ACC112 (cell line): ENCODE measurements around the gene OR6C2.
"Not testable (repeated sequence)": the region's sequence is repeated elsewhere in the genome, so short reads cannot be mapped to it uniquely, and the experiment has no call there.

Source experiments
- H2AFZ ChIP-seq: fragments of 200-600 bp; sonication (generic); one replicate; pipeline ENCODE4 v1.6.0; 2017; ENCODE audit warnings: antibody characterized with exemption, low read length; ENCODE audit not compliant: unreplicated experiment
- H3K27ac ChIP-seq: fragments of 200-600 bp; sonication (generic); 2 replicates; pipeline ENCODE4 v1.5.1; 2014; ENCODE audit warnings: low read depth, mild to moderate bottlenecking, antibody characterized with exemption, low read length, moderate library complexity
- H3K27me3 ChIP-seq: fragments of 200-600 bp; sonication (generic); 2 replicates; pipeline ENCODE4 v1.6.1; 2014; ENCODE audit warnings: mild to moderate bottlenecking, antibody characterized with exemption, low read length, moderate library complexity, mixed read lengths; ENCODE audit not compliant: insufficient read depth
- H3K36me3 ChIP-seq: fragments of 200-600 bp; sonication (generic); 2 replicates; pipeline ENCODE4 v1.6.1; 2016; ENCODE audit warnings: mild to moderate bottlenecking, antibody characterized with exemption, low read length, moderate library complexity, mixed read lengths; ENCODE audit not compliant: insufficient read depth
- H3K4me1 ChIP-seq: fragments of 200-600 bp; sonication (generic); one replicate; pipeline ENCODE4 v1.6.1; 2016; ENCODE audit warnings: low read length, mixed read lengths; ENCODE audit not compliant: insufficient read depth, unreplicated experiment, control insufficient read depth
- H3K4me3 ChIP-seq: fragments of 200-600 bp; sonication (generic); 2 replicates; pipeline ENCODE4 v1.5.1; 2014; ENCODE audit warnings: mild to moderate bottlenecking, low read depth, low read length
- H3K79me2 ChIP-seq: fragments of 200-600 bp; sonication (generic); one replicate; pipeline ENCODE4 v1.6.0; 2016; ENCODE audit warnings: low read length; ENCODE audit not compliant: control insufficient read depth, unreplicated experiment, insufficient read depth

The OR6C2 gene

DNA sequence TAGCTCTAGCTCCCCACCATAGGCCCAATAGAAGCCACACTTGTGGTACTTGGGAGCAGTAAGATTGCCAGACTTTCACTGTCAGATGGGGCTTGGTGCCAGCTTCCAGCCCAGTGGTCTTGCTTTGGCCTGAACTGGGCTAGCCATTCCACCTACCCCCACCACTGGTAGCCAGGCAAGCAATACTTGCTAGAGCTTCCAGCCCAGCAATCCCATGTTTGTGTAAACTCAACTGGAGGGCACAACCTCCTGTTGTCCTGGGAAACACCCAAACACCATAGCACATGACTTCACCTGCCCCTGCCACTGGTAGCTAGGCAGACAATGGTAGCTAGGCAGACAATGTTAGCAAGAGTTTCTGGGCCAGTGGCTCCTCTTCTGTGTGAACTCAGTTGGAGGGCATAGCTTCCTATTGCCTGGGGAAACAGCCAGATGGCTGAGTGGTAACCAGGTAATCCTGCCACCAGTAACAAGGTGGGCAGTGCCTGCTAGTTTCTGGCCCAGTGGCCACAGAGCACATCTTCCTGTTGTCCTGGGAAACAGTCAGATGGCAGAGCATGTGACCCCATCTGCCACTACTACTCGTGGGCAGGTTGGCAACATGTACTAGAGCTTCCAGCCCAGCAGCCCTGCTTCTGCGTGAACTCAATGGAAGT is 23.4 kb upstream of the OR6C2 start:
- H3K27ac ChIP-seq, result no peak overlapping the region

DNA sequence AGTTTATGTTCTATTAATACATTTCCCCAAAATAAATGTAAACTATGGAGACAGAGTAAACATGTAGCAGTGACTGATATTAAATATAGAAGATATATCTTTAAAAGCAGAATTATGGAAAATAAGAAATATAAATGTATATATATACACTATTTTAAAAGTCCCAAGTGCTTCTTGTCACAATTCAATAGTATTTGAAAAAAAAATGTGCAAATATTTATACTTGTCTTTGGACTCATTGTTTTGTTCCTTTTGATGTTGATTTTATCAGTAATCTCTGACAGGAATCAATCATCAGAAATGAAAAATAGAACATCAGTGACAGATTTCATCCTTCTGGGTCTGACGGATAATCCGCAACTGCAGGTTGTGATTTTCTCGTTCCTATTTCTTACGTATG is 17.9 kb upstream of the OR6C2 start, which contains the start of gene OR6C76:
Gene OR6C76 (plus strand): TSS at position 301 of the 400 bp plus-strand sequence. CDS start 0 bp downstream, at position 301.
- Histone ChIP-seq H3K4me3 (no peak within 1 kb of the TSS), H2AFZ (no peak within 1 kb of the TSS), H3K27ac (no peak within 1 kb of the TSS), H3K79me2 (no peaks in the 10 kb centered on the region), H3K4me1 (no peaks in the 10 kb centered on the region), H3K27me3 (no peaks in the 10 kb centered on the region), H3K36me3 (no peaks in the 10 kb centered on the region)

More for the DNA sequence above, 23.4 kb upstream of the OR6C2 start:
- Histone ChIP-seq H3K27me3 (peaks cover 5% of the 10 kb centered on the region; the same call in 1 of the 2 replicates), H3K79me2 (no peaks in the 10 kb centered on the region), H3K4me1 (no peaks in the 10 kb centered on the region), H3K36me3 (no peaks in the 10 kb centered on the region), H2AFZ (no peak overlapping the region), H3K4me3 (no peak overlapping the region)

DNA sequence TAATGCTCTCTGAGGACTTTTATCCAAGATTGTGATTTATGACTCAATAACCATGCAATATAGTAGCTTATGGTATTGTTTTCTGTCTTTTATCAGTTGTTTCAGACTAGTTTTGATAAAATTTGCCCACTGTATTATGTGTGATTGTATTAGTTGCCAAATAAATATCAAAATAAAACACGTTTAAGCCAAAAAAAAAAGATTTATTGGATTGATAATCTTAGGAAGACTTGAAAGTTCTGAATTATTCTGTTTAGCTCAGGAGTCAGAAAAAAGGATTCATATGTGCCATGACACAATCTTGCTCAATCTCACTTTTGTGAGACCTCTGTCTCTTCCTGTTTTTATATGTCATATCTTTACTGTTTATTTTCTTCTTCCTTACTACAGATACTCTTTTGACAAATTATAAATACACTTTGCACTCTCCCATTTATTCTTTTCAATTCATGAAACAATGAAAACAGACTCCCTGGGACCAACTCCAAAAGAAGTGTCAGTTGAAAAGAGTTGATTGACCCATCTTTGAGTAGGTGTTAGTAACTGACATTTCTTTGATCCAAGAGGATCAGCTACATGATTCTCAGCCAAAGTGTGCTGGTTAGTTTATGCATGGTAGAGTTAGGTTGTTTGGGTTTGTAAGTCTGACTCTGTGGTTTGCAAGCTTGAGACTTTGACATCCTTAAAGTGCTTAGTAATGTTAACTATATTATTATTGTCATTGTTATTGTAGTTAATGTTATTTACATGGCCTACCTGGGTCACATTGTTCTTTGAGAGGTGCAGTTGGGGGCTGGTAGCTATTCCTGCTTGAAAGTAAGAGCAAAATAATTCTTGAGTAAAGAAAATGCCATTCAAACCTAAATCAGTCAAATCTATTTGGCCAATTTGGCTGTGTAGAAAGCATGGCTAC is 15.3 kb upstream of the OR6C2 start:
- Histone ChIP-seq H3K4me3 (no peak overlapping the region), H3K27ac (no peak overlapping the region), H3K27me3 (no peaks in the 10 kb centered on the region), H3K4me1 (no peaks in the 10 kb centered on the region), H3K79me2 (no peaks in the 10 kb centered on the region), H3K36me3 (no peaks in the 10 kb centered on the region), H2AFZ (no peak overlapping the region)

DNA sequence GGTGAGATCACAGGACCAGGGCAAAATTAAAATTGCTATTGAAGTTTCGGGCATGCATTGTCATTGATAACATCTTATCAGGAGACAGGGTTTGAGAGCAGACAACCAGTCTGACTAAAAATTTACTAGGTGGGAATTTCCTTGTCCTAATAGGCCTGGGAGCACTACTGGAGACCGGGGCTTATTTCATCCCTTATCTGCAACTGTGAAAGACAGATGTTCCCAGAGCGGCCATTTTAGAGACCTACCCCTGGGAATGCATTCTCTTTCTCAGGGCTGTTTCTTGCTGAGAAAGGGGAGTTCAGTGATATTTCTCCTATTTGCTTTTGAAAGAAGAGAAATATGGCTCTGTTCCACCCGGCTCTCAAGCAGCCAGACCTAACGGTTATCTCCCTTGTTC is 2.6 kb upstream of the OR6C2 start:
- H2AFZ ChIP-seq, H3K27me3 ChIP-seq, H3K4me1 ChIP-seq, H3K4me3 ChIP-seq, H3K79me2 ChIP-seq, H3K27ac ChIP-seq, H3K36me3 ChIP-seq: not testable (repeated sequence)

DNA sequence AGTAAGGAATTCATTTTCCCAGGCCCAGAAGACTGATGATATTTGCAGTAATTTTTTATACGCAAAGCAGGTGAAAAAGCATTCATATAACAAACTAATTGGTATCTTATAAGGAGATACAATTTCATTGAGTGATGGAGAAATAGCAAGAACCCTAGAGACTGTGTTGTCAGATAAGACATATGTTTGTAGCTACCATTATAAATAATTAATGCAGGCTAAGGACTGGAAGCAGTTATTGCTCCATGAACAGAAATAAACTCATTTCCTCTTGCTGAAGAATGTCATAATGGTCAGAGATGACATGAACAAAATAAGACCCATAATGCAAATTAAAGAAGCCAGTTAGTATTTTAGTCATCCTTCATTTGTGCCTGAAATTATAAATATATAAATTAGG is 1.5 kb downstream of the OR6C2 start:
- no peaks in the 10 kb centered on the region for H3K79me2 ChIP-seq
- no peaks in the 10 kb centered on the region for H3K4me1 ChIP-seq
- peaks cover 10% of the 10 kb centered on the region for H3K27me3 ChIP-seq
- H3K36me3 ChIP-seq, result no peaks in the 10 kb centered on the region
- no peak overlapping the region for H2AFZ ChIP-seq
- no peak overlapping the region for H3K27ac ChIP-seq
- no peak overlapping the region for H3K4me3 ChIP-seq

DNA sequence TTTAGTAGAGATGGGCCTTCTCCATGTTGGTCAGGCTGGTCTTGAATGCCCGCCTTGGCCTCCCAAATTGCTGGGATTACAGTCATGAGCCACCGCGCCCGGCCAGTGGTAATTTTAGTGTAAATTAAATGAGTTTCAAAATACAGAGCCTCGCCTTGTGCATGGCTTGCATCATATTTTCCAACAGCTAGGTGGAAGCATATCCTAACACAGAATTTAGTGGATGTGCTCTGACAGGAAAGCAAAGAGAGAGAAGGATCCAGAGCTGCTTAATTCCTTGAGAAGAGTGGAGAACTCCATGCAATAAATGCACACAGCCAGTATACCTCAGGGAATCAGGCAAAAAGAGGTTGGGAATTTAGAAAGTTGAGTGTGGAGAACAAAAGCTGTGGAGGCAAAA is 2.5 kb downstream of the OR6C2 start:
- no peak overlapping the region for H2AFZ ChIP-seq
- H3K79me2 ChIP-seq, result no peaks in the 10 kb centered on the region

DNA sequence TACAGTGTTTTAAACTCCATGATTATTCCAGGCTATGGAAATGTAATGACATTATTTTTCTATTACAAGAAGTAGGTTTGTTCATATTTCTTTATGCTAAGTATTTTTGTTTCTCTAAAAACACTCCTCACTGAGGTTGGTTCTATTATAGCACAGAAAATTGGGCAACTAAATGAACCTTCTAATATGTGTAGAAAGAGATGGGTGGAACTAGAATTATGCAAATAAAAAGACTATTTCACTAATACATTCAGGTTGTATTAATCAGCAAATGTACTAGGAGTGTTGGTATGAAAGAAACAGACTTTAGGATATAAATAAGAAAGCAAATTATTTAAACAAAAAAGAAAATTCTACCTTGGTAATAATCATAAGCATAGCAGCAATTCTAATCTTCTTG is 4.9 kb downstream of the OR6C2 start:
- H3K79me2 ChIP-seq, result no peaks in the 10 kb centered on the region
- no peak overlapping the region for H3K27ac ChIP-seq
- H2AFZ ChIP-seq, result no peak overlapping the region
- no peak overlapping the region for H3K4me3 ChIP-seq
- H3K36me3 ChIP-seq, result no peaks in the 10 kb centered on the region
- no peaks in the 10 kb centered on the region for H3K4me1 ChIP-seq
- peaks cover 17% of the 10 kb centered on the region for H3K27me3 ChIP-seq

More for the DNA sequence above, 2.5 kb downstream of the OR6C2 start:
- no peak overlapping the region for H3K27ac ChIP-seq
- H3K27me3 ChIP-seq, result peaks cover 12% of the 10 kb centered on the region
- no peaks in the 10 kb centered on the region for H3K4me1 ChIP-seq
- no peaks in the 10 kb centered on the region for H3K36me3 ChIP-seq
- H3K4me3 ChIP-seq, result no peak overlapping the region

DNA sequence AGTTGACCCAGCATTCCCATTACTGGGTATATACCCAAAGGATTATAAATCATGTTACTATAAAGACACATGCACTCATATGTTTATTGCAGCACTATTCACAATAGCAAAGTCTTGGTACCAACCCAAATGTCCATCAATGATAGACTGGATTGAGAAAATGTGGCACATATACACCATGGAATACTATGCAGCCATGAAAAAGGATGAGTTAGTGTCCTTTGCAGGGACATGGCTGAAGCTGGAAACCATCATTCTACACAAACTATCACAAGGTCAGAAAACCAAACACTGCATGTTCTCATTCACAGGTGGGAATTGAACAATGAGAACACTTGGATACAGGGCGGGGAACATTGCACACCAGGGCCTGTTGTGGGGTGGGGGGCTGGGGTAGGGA is 21.1 kb downstream of the OR6C2 start:
- H3K4me3 ChIP-seq, H3K79me2 ChIP-seq, H2AFZ ChIP-seq, H3K27ac ChIP-seq, H3K4me1 ChIP-seq, H3K36me3 ChIP-seq: not testable (repeated sequence)
- peaks cover 16% of the 10 kb centered on the region; the same call in 1 of the 2 replicates for H3K27me3 ChIP-seq

DNA sequence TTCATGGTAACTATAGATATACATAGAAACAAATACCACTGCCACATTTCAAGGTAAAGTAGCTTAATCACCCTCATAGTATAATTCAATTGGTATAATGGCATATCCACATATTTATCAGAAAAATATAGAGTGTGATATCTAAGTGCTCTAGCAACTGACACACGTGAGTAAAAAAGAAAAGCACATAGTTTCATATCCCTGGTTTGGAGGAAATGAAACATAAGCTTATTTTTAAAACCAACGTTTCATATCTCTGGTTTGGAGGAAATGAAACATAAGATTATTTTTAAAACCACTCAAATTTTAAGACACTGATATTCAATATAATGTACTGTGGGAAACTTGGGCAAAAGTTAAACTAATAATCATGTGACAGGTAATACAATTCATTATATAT is 24.0 kb downstream of the OR6C2 start:
- H3K79me2 ChIP-seq, result no peaks in the 10 kb centered on the region
- no peak overlapping the region for H2AFZ ChIP-seq
- H3K27me3 ChIP-seq, result peaks cover 18% of the 10 kb centered on the region; the same call in 1 of the 2 replicates
- no peaks in the 10 kb centered on the region for H3K4me1 ChIP-seq
- no peak overlapping the region for H3K4me3 ChIP-seq
- no peak overlapping the region for H3K27ac ChIP-seq
- H3K36me3 ChIP-seq, result no peaks in the 10 kb centered on the region

DNA sequence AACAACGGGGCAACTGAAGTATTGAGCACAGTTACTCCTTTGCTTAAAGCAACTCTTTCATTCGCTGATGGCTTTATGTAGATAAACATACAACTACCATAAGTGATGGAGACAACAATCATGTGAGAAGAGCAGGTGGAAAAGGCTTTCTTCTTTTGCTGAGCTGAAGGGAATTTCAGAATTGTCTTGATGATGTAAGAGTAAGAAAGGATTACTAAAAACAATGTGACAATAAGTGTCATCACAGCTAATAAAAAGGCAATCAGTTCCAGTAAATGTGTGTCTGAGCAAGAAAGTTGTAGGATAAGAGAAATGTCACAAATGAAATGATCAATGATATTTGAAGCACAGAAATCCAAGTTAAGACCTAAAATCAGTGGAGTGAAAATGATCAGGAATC is 25.4 kb downstream of the OR6C2 start:
- Histone ChIP-seq H3K79me2 (no peaks in the 10 kb centered on the region), H3K4me3 (no peak overlapping the region), H2AFZ (no peak overlapping the region), H3K4me1 (no peaks in the 10 kb centered on the region), H3K36me3 (no peaks in the 10 kb centered on the region), H3K27me3 (peaks cover 18% of the 10 kb centered on the region; the same call in 1 of the 2 replicates), H3K27ac (no peak overlapping the region)
